Endothelial cell of umbilical vein (primary cell): Measurements from ENCODE around the gene BLID. TPM values are rescaled to one million over a fixed set of nuclear protein-coding genes. Genes with fewer than 3 reads are reported as not detected.

ENCODE experiments used
- BruUV-seq: library from RNA; stranded (reverse); fragments of 400-500 nt; replicated peaks from 2 replicates; lab custom pipeline; 2021; lab: Mats Ljungman, UMichigan
- CTCF ChIA-PET: fragments of 300-600, 350-600 bp; sonication (Branson Sonifier 250); formaldehyde crosslinking; loops from one replicate; lab custom pipeline; 2021; ENCODE audit warnings: antibody characterized with exemption, inconsistent platforms; lab: Charles Lee
- POLR2A ChIA-PET: fragments of 300-600, 350-600 bp; sonication (Branson Sonifier 250); formaldehyde crosslinking; loops from one replicate; lab custom pipeline; 2021; ENCODE audit warnings: antibody characterized with exemption, inconsistent platforms; lab: Charles Lee
- DNase-seq: peaks from one replicate; pipeline ENCODE4 v3.0.0-alpha.2; 2011; ENCODE audit warnings: low read depth, low spot score
- FAIRE-seq: peaks from 2 replicates; lab custom pipeline; 2011; peaks lifted over from hg19 to GRCh38; lab: Jason Lieb, UNC
- H2AFZ ChIP-seq: 2 replicates; pipeline ENCODE4 v1.6.0; 2012; ENCODE audit warnings: low read depth, low read length, control low read depth, inconsistent platforms
- H3K27ac ChIP-seq: 2 replicates; pipeline ENCODE4 v1.5.1; 2011; ENCODE audit warnings: low read depth, mild to moderate bottlenecking, control low read depth, low read length, moderate library complexity; ENCODE audit not compliant: insufficient read depth
- H3K27me3 ChIP-seq, 2 experiments: 2 replicates each; pipeline versions ENCODE4 v1.6.0 to v1.6.1; 2011; ENCODE audit warnings: low read length in 2 of 2, mixed read lengths in 1 of 2; ENCODE audit not compliant: control insufficient read depth in 2 of 2, insufficient read depth in 2 of 2
- H3K36me3 ChIP-seq, 2 experiments: 2 replicates in 1 of 2; 3 replicates in 1 of 2; pipeline ENCODE4 v1.5.1; 2011; ENCODE audit warnings: low read length in 2 of 2, mild to moderate bottlenecking in 1 of 2, moderate library complexity in 1 of 2; ENCODE audit not compliant: control insufficient read depth in 2 of 2, insufficient read depth in 2 of 2; ENCODE audit errors: extremely low read depth in 1 of 2
- H3K4me1 ChIP-seq: 3 replicates; pipeline ENCODE4 v1.5.1; 2011; ENCODE audit warnings: mild to moderate bottlenecking, low read length; ENCODE audit not compliant: control insufficient read depth, insufficient read depth; ENCODE audit errors: extremely low read depth
- H3K4me2 ChIP-seq: 2 replicates; pipeline ENCODE4 v1.6.1; 2011; ENCODE audit warnings: low read length, control low read depth, mixed read lengths; ENCODE audit not compliant: insufficient read depth
- H3K4me3 ChIP-seq, 3 experiments: fragments of 200-600 bp in 1 of 3; sonication (generic), shearing (Covaris generic) in 1 of 3; replicated peaks in 1 of 3; 2 replicates each; pipeline ENCODE4 v1.5.1; 2011 to 2016; ENCODE audit warnings: control low read depth in 3 of 3, low read length in 3 of 3, mild to moderate bottlenecking in 2 of 3, inconsistent platforms in 1 of 3, low read depth in 1 of 3, moderate library complexity in 1 of 3; ENCODE audit not compliant: insufficient read depth in 1 of 3
- H3K79me2 ChIP-seq: 2 replicates; pipeline ENCODE4 v1.6.0; 2012; ENCODE audit warnings: low read length, inconsistent platforms; ENCODE audit not compliant: control insufficient read depth, insufficient read depth
- H3K9ac ChIP-seq: replicated peaks from 2 replicates; pipeline ENCODE3; 2011; ENCODE audit warnings: low read length, control low read depth; ENCODE audit not compliant: insufficient read depth; ENCODE audit errors: extremely low read depth
- H3K9me1 ChIP-seq: replicated peaks from 3 replicates; pipeline ENCODE4 v1.6.0; 2011; ENCODE audit warnings: mild to moderate bottlenecking, low read length; ENCODE audit not compliant: control insufficient read depth, insufficient read depth; ENCODE audit errors: extremely low read depth
- H3K9me3 ChIP-seq: replicated peaks from 2 replicates; pipeline ENCODE4 v1.5.1; 2012; ENCODE audit warnings: low read length, inconsistent platforms; ENCODE audit not compliant: control insufficient read depth, insufficient read depth
- H4K20me1 ChIP-seq: replicated peaks from 2 replicates; pipeline ENCODE3; 2011; ENCODE audit warnings: mild to moderate bottlenecking, low read length; ENCODE audit not compliant: control insufficient read depth, insufficient read depth; ENCODE audit errors: extremely low read depth
- CTCF ChIP-seq, 2 donors: IDR thresholded peaks; 1 replicate in 1 of 2; 2 replicates in 1 of 2; pipeline ENCODE4 v1.5.1; 2011; ENCODE audit warnings: low read length in 2 of 2, mild to moderate bottlenecking in 2 of 2, moderate library complexity in 2 of 2, control low read depth in 1 of 2, inconsistent platforms in 1 of 2, low read depth in 1 of 2; ENCODE audit not compliant: insufficient read depth in 1 of 2; ENCODE audit errors: extremely low read depth in 1 of 2
- EZH2 ChIP-seq: IDR thresholded peaks from 2 replicates; pipeline ENCODE4 v1.6.1; 2012; ENCODE audit warnings: borderline replicate concordance, low read depth, mild to moderate bottlenecking, moderate library complexity, low read length, inconsistent platforms; ENCODE audit not compliant: severe bottlenecking
- FOS ChIP-seq: IDR thresholded peaks from 2 replicates; pipeline ENCODE4 v1.6.1; 2011; ENCODE audit warnings: mild to moderate bottlenecking, low read length, moderate library complexity, borderline replicate concordance; ENCODE audit not compliant: insufficient read depth
- GATA2 ChIP-seq: IDR thresholded peaks from 2 replicates; pipeline ENCODE4 v1.7.0; 2011; ENCODE audit warnings: low read depth, mild to moderate bottlenecking, moderate library complexity, mixed read lengths, low read length; ENCODE audit not compliant: insufficient read length, insufficient read depth
- JUN ChIP-seq: IDR thresholded peaks from 2 replicates; pipeline ENCODE4 v1.6.1; 2011; ENCODE audit warnings: borderline replicate concordance, low read depth; ENCODE audit not compliant: insufficient read length, insufficient read depth
- MYC ChIP-seq: IDR thresholded peaks from one replicate; pipeline ENCODE4 v1.6.1; 2011; ENCODE audit warnings: mild to moderate bottlenecking, low read depth, low read length
- POLR2A ChIP-seq: IDR thresholded peaks from 2 replicates; pipeline ENCODE4 v1.6.1; 2012; ENCODE audit warnings: low read depth, mild to moderate bottlenecking, control low read depth, low read length
- POLR2AphosphoS5 ChIP-seq: IDR thresholded peaks from 2 replicates; pipeline ENCODE4 v1.6.1; 2012; ENCODE audit warnings: low read depth, mild to moderate bottlenecking, control low read depth, low read length, moderate library complexity; ENCODE audit not compliant: insufficient read depth
- dilution Hi-C: fragments of 300-500 bp; cut with MboI; formaldehyde crosslinking; loops from one replicate; pipeline ENCODE4 v1.15.0; 2019; ENCODE audit warnings: low sequenced_read_pairs; ENCODE audit not compliant: extremely low pct_ligation_motif_present
- intact Hi-C: fragments of 100-400 bp; cut with micrococcal nuclease; formaldehyde crosslinking; loops from one replicate; pipeline ENCODE4 v1.10.0; 2022
- polyA plus RNA-seq, 4 experiments: library from polyadenylated mRNA; depleted of rRNA in 3 of 4; stranded (reverse) in 3 of 4; unstranded in 1 of 4; fragments of >200 nt; gene quantifications; 2 replicates each; pipeline versions ENCODE4 v1.2.1 to v1.2.3, GENCODE V29; 2011 to 2012; ENCODE audit warnings: missing spikeins in 1 of 4
- total RNA-seq: library from RNA; stranded (reverse); gene quantifications from 2 replicates; pipeline ENCODE4 v1.2.3, GENCODE V29; 2021
- TF ChIP-seq, protein P1 (sequence below): IDR thresholded peaks from 2 replicates; pipeline ENCODE4 v1.6.1; 2011; ENCODE audit not compliant: insufficient read depth, insufficient read length

The BLID gene
- total and polyA plus RNA-seq, 2 donors (not counting 3 experiments of a cell fraction or from before 2014, with no cell fraction given): 0.12 to 3.5 TPM

DNA sequence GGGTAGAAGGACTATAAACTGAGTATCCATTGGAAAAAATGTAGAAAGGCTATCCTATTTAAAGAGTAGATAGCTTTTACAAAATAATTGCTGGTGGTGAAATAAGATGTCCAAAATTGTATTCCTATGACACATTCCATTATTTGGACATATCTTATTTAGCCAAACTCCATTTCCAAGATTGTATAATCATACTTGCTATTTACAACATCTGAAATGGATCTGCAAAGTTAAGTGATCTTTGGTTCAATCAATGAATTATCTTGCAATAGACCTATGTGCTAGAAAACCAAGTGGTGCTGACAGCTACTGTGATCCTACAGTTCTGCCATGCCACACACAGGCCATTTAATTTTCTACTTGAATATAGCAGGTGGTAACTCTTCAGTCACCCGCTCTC, 11.0 kb upstream of the BLID start:
- H2AFZ ChIP-seq: no peak overlapping the region
- ChIA-PET CTCF (interaction anchor here (1.7 to 2.3 kb wide), 2 partner anchors 12 to 19 kb away, joined by 6 to 10 read pairs; no protein-coding TSS in a partner anchor), POLR2A (no interaction called here)
- peaks cover 92% of the 10 kb centered on the region for H3K79me2 ChIP-seq
- H3K9ac ChIP-seq: no peak overlapping the region
- FAIRE-seq: no peak
- no peaks in the 10 kb centered on the region for H3K9me1 ChIP-seq
- DNase-seq: no peak
- no peak overlapping the region for H3K4me2 ChIP-seq
- no peaks in the 10 kb centered on the region for H3K9me3 ChIP-seq
- no peak overlapping the region for H3K27ac ChIP-seq
- H3K27me3 ChIP-seq: no peaks in the 10 kb centered on the region
- dilution Hi-C loops (no loop called here), intact Hi-C loops (no loop called here)
- TF ChIP-seq POLR2A (no peak), EZH2 (no peak), GATA2 (no peak), JUN (no peak), FOS (no peak), POLR2AphosphoS5 (no peak), MYC (no peak), CTCF (IDR thresholded peaks at IDR 0.05; ENCODE audit: extremely low read depth in 1 of 2, insufficient read depth in 1 of 2, low read depth in 1 of 2, low read length in 2 of 2) (no peak)
- TF ChIP-seq, protein P1, sequence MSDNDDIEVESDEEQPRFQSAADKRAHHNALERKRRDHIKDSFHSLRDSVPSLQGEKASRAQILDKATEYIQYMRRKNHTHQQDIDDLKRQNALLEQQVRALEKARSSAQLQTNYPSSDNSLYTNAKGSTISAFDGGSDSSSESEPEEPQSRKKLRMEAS: no peak
- H3K36me3 ChIP-seq: peaks cover 0 to 4% of the 10 kb centered on the region in 2 experiments
- no peak overlapping the region for H3K4me3 ChIP-seq
- BruUV-seq: no TSS peak
- H3K4me1 ChIP-seq: no peaks in the 10 kb centered on the region
- peaks cover 3% of the 10 kb centered on the region for H4K20me1 ChIP-seq
